ENCODE results near the gene CDON. TPM values are rescaled to one million over a fixed set of nuclear protein-coding genes. Genes with fewer than 3 reads are reported as not detected.
"Not testable (repeated sequence)": the region's sequence is repeated elsewhere in the genome, so short reads cannot be mapped to it uniquely, and the experiment has no call there.

Gene CDON
- total RNA-seq, 1 donor from 2014 or later = 32.6 TPM

- DNase-seq (ENCODE audit: low spot score in 2 of 2) (no peak), FAIRE-seq (no peak)
Measured at GRCh38 chr11:126053415-126054286, 9.0 kb downstream of the CDON start.

DNA sequence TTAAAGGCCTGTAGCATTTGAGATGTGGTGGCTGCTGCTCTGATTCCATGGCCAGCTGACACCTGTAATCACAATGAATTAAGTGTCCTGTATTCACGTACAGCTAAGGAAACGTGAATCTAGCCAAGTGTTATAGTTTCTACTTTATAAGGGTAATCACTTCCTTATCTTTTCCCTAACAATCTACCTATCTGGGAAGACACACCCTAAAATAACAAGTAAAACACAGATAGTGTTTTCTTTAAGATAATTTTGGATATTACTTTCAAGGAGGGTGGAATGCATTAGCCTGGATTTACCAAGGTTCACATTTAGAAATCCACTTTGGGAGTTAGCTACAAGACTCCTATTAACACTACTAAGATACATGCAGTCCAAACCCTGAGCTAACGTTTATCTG is 11.5 kb downstream of the CDON start:
- FAIRE-seq (no peak), DNase-seq (ENCODE audit: low spot score in 2 of 2) (no peak)

DNA sequence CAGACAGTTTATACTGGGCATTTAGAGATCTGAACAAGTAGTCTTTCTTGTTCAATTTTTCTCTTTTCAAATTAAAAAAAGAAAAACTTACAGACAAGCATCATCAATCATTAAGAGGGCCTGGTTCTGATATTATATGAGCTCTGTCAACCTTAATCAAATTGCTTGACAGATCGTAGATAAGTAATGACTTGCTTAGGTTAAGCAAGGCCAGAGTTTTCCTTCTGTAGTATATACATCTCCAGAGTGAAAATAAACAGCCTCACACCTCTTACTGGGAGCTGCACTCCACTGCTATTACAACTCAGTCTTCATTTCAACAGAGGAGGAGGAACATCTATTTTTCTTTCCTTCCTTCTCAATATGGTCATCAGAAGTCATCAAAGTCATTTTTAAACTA is 13.5 kb downstream of the CDON start:
- FAIRE-seq = no peak
- DNase-seq (ENCODE audit: low spot score in 2 of 2) = no peak

DNA sequence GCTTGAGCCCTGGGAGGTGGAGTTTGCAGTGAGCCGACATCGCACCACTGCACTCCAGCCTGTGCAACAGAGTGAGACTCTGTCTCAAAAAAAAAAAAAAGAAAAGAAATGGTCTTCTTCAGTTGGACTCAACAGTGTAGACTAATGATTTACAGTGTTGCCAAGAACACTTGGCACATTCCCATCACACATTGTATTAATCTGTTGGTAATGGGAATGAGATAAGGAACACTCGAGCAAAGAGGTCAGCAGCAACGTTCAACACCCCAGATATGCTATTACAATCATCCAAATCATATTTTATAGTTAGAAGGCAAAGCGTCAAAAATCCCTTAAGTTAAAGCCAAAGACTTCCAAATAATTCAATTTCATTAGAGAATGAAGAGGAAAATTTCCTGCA is 14.5 kb downstream of the CDON start:
- FAIRE-seq (no peak), DNase-seq (ENCODE audit: low spot score in 2 of 2) (no peak)

- DNase-seq (ENCODE audit: low spot score in 2 of 2) (no peak), FAIRE-seq (no peak)
Measured at GRCh38 chr11:126046570-126047195, 16.0 kb downstream of the CDON start.

- FAIRE-seq (no peak), DNase-seq (ENCODE audit: low spot score in 2 of 2) (no peak)
Measured at GRCh38 chr11:126039485-126040271, 23.0 kb downstream of the CDON start.

- FAIRE-seq = no peak
Measured at GRCh38 chr11:126035718-126036117, 26.9 kb downstream of the CDON start.

GRCh38 chr11:126034933-126035425 is 27.7 kb downstream of the CDON start:
- FAIRE-seq (no peak), DNase-seq (ENCODE audit: low spot score in 2 of 2) (no peak)

More at GRCh38 chr11:126035718-126036117, 26.9 kb downstream of the CDON start:
- no peak for DNase-seq (ENCODE audit: low spot score in 2 of 2)

- DNase-seq (ENCODE audit: low spot score in 2 of 2) (no peak), FAIRE-seq (no peak)
Measured at GRCh38 chr11:126034039-126034932, 28.4 kb downstream of the CDON start.

GRCh38 chr11:126032375-126032774 is 30.3 kb downstream of the CDON start:
- DNase-seq (ENCODE audit: low spot score in 2 of 2) (no peak), FAIRE-seq (no peak)

DNA sequence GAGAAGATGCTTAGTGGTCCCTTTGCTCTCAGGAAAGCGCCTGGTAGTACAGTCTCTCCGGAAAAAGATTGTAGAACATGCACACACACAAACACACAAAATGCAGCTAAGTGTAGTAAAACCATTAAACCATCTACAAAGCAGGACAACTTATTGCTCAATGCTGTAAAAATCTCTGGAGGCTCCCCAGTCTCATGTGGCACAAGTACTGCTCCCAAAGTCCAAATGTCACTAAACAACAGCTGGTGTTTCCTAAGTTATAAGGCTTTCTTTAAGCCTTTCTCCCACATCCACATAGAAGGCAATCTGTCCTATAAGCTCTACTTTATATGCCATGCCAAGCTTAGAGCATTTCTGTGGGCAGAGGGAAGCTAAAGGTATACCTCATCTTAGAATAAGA is 32.9 kb downstream of the CDON start:
- FAIRE-seq (no peak), DNase-seq (ENCODE audit: low spot score in 2 of 2) (no peak)

DNA sequence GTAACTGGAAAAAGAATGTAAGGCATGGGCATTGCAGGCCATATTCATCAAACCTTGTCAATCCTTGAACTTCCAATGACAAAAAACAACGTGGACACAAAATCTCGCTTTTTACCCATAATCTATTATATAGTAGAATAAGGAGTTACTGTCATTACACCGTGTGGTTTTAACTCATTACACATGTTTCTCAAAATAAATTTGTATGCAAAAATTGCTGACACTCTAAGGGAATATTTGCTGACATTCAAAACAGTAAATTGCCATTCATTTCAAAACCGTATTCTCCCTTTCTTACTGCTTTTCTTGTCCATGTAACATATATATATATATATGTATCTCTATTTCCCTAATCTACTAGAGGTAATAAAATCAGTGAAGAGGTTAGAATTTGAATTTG is 33.4 kb downstream of the CDON start:
- DNase-seq (ENCODE audit: low spot score in 2 of 2) (no peak), FAIRE-seq (no peak)

- FAIRE-seq; DNase-seq (ENCODE audit: low spot score in 2 of 2): not testable (repeated sequence)
Measured at GRCh38 chr11:126028534-126028933, 34.1 kb downstream of the CDON start.

DNA sequence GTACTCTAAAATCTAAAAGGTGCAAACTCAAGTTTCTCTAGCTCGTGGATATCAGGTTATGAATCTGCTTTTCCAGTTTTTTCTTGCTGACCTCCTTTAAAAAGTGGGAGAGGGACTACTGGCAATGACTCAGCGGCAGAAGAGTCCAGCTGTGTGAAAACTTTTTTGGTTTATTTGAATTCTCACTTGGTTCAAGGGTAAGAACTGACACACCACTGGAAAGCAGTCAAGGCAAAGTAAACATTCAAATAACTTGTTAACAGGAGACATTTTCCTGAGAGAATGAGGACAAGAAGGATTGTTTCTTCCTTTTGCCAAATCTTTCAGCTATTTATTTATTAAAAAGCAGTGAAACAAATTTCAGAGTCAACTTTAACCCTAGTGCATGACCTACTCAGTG is 36.1 kb downstream of the CDON start:
- FAIRE-seq (no peak), DNase-seq (ENCODE audit: low spot score in 2 of 2) (no peak)

DNA sequence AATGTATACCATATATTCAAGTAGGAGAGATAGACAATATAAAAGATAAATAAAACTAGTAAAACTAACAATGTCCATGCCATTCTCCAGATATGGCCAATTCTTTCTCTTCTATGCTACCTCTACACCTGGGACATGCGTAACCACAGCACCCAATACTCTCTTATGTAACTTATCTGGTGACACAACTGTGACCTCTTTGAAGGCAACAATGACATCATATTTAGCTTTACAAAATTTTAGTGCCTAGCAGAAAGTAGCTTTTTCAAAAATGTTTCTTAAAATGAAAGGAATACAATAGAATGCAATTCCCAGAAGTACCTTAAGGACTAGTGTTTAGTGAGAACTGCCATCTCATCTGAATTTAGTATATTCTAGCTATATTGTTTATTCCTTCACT is 36.8 kb downstream of the CDON start:
- DNase-seq (ENCODE audit: low spot score in 2 of 2) (no peak), FAIRE-seq (no peak)

DNA sequence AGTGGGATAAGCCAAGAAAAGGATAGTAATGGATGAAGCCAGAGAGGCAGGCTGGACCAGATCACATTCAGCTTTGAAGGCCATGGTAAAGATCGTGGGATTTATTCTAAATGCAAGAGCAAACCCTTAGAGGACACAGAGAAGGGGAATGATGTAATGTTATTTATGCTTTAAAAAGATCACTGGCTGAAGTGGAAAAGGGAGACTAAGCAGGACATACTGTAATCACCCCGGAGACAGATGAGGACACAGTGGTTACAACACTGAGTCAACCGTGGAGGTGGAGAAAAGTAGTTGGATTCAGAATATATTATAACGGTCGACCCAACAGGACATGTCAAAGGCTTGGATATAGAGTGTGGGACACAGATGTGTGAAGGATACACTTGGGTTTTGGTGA is 38.5 kb downstream of the CDON start:
- FAIRE-seq (no peak), DNase-seq (ENCODE audit: low spot score in 2 of 2) (no peak)

- FAIRE-seq = no peak
- no peak for DNase-seq (ENCODE audit: low spot score in 2 of 2)
Measured at GRCh38 chr11:126012852-126013251, 49.8 kb downstream of the CDON start.

- DNase-seq (ENCODE audit: low spot score in 2 of 2) (no peak), FAIRE-seq (no peak)
Measured at GRCh38 chr11:126011754-126012153, 50.9 kb downstream of the CDON start.

- DNase-seq (ENCODE audit: low spot score in 2 of 2) = no peak
- FAIRE-seq = no peak
Measured at GRCh38 chr11:126011265-126011664, 51.4 kb downstream of the CDON start.

DNA sequence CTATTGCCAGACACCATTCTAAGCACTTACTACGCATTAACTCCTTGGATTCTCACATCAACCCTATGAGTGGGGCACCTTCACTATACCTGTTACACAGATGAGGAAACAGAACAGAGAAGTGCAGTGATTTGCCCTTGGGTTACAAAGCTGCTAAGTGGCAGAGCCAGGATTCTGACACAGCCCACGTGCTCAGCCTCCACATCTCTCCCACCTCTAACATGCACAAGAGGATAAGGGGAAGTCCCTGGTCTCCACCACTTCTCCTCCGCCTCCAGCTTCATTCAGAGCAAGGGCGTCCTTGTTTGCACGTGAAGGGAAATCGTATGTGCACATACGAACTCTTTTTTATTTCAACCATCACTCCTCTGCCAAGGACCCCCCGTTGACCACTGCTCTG is 53.7 kb downstream of the CDON start:
- FAIRE-seq = no peak
- no peak for DNase-seq (ENCODE audit: low spot score in 2 of 2)
